ENCODE measurements around the gene UNC13A. TPM values are rescaled to one million over a fixed set of nuclear protein-coding genes. Genes with fewer than 3 reads are reported as not detected.

UNC13A gene
- polyA plus RNA-seq, 3 donors: 0.01 TPM; not detected in 2

DNA sequence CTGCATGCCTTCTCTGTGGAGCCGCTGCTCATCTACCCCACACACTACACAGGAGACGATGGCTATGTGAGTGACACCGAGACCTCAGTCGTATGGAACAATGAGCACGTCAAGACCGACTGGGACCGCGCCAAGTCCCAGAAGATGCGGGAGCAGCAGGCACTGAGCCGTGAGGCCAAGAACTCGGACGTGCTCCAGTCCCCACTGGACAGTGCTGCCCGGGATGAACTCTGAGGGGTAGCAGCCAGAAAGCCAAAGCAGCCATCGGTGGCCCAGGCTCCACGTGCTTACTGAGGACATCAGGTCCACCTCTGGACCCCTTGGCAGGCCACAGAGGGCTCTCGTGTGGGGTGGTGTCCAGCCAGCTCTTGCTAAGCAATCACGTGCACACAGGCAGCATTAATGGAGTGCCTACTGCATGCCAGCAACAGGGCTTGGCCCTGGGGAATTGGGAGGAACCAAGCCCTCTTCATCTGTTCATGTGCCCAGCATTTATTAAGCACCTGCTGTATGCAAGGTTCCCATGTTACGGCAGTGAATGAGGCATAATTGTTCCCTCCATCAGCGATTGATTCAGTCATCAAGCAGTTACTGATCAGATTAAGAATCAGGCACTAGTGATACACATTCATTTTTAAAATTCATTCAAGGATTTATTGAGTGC, 106.8 kb downstream of the UNC13A start:
- peaks cover 60 to 63% of the 10 kb centered on the region in 2 donors for H3K36me3 ChIP-seq (replicated peaks in 1 of 2; ENCODE audit: control insufficient read depth in 1 of 2, insufficient read depth in 2 of 2, low read length in 2 of 2)
- no peaks in the 10 kb centered on the region for H3K27me3 ChIP-seq (ENCODE audit: control insufficient read depth in 2 of 2, insufficient read depth in 2 of 2, low read length in 2 of 2)
- H2AFZ ChIP-seq (ENCODE audit: insufficient read depth, low read depth, low read length, poor library complexity, severe bottlenecking): no peak overlapping the region
- no peak for DNase-seq
- H3K4me1 Mint-ChIP-seq: peaks cover 11% of the 10 kb centered on the region
- H3K4me3 ChIP-seq (replicated peaks in 1 of 3; ENCODE audit: low read depth in 2 of 3, low read length in 3 of 3): no peak overlapping the region
- intact Hi-C loops (cut with micrococcal nuclease): no loop called here
- 93% methylated on average over 17 of the region's 19 CpGs for WGBS (ENCODE audit: insufficient coverage)
- H3K79me2 ChIP-seq (ENCODE audit: insufficient read depth, low read length): no peaks in the 10 kb centered on the region
- H3K9ac ChIP-seq (ENCODE audit: insufficient read depth, low read length, poor library complexity, severe bottlenecking): no peak overlapping the region
- H3K9me3 ChIP-seq (replicated peaks in 1 of 2; ENCODE audit: control insufficient read depth in 1 of 2, insufficient read depth in 1 of 2, low read length in 2 of 2): no peaks in the 10 kb centered on the region
- TF ChIP-seq, protein P1, sequence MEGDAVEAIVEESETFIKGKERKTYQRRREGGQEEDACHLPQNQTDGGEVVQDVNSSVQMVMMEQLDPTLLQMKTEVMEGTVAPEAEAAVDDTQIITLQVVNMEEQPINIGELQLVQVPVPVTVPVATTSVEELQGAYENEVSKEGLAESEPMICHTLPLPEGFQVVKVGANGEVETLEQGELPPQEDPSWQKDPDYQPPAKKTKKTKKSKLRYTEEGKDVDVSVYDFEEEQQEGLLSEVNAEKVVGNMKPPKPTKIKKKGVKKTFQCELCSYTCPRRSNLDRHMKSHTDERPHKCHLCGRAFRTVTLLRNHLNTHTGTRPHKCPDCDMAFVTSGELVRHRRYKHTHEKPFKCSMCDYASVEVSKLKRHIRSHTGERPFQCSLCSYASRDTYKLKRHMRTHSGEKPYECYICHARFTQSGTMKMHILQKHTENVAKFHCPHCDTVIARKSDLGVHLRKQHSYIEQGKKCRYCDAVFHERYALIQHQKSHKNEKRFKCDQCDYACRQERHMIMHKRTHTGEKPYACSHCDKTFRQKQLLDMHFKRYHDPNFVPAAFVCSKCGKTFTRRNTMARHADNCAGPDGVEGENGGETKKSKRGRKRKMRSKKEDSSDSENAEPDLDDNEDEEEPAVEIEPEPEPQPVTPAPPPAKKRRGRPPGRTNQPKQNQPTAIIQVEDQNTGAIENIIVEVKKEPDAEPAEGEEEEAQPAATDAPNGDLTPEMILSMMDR (IDR thresholded peaks at IDR 0.05): no peak
- peak overlapping the region in 1 of 7 donors; percentile 37 for H3K27ac Mint-ChIP-seq
- H3K27ac ChIP-seq (ENCODE audit: low read depth in 1 of 2, low read length in 2 of 2): no peak overlapping the region
- H4K20me1 ChIP-seq (ENCODE audit: insufficient read depth, low read length): peaks cover 60% of the 10 kb centered on the region
- H3K36me3 Mint-ChIP-seq: peaks cover 53 to 68% of the 10 kb centered on the region in 2 donors
- peaks cover 0 to 2% (median 0%) of the 10 kb centered on the region in 3 donors for H3K27me3 Mint-ChIP-seq (ENCODE audit: low read depth in 3 of 3)
- no peak overlapping the region for H3K4me3 Mint-ChIP-seq
- H3K9me3 Mint-ChIP-seq: peaks cover 0 to 2% (median 0%) of the 10 kb centered on the region in 7 donors
- no peak overlapping the region for H3K4me2 ChIP-seq (replicated peaks; ENCODE audit: extremely low read depth, low read length, poor library complexity, severe bottlenecking)
- H3K4me1 ChIP-seq (ENCODE audit: control insufficient read depth in 1 of 2, insufficient read depth in 2 of 2, low read length in 2 of 2): peaks cover 6 to 15% of the 10 kb centered on the region in 2 donors

- Histone ChIP-seq H3K9me3 (replicated peaks in 1 of 2; ENCODE audit: control insufficient read depth in 1 of 2, insufficient read depth in 1 of 2, low read length in 2 of 2) (no peaks in the 10 kb centered on the region), H3K4me2 (replicated peaks; ENCODE audit: extremely low read depth, low read length, poor library complexity, severe bottlenecking) (no peak overlapping the region), H3K79me2 (ENCODE audit: insufficient read depth, low read length) (peaks cover 6% of the 10 kb centered on the region), H3K9ac (ENCODE audit: insufficient read depth, low read length, poor library complexity, severe bottlenecking) (no peak overlapping the region), H3K27me3 (ENCODE audit: control insufficient read depth in 2 of 2, insufficient read depth in 2 of 2, low read length in 2 of 2) (no peaks in the 10 kb centered on the region), H4K20me1 (ENCODE audit: insufficient read depth, low read length) (peaks cover 68% of the 10 kb centered on the region), H3K27ac (ENCODE audit: low read depth in 1 of 2, low read length in 2 of 2) (peak overlapping the region in 1 of 2 donors; percentile 20), H2AFZ (ENCODE audit: insufficient read depth, low read depth, low read length, poor library complexity, severe bottlenecking) (no peak overlapping the region), H3K36me3 (replicated peaks in 1 of 2; ENCODE audit: control insufficient read depth in 1 of 2, insufficient read depth in 2 of 2, low read length in 2 of 2) (peaks cover 66 to 70% of the 10 kb centered on the region in 2 donors), H3K4me1 (ENCODE audit: control insufficient read depth in 1 of 2, insufficient read depth in 2 of 2, low read length in 2 of 2) (peaks cover 6 to 19% of the 10 kb centered on the region in 2 donors), H3K4me3 (replicated peaks in 1 of 3; ENCODE audit: low read depth in 2 of 3, low read length in 3 of 3) (no peak overlapping the region)
- H3K36me3 Mint-ChIP-seq: peaks cover 57 to 75% of the 10 kb centered on the region in 2 donors
- H3K27ac Mint-ChIP-seq: peak overlapping the region in 4 of 7 donors; percentile 25 to 82 (median 70)
- peaks cover 11% of the 10 kb centered on the region for H3K4me1 Mint-ChIP-seq
- H3K4me3 Mint-ChIP-seq: no peak overlapping the region
- DNase-seq: no peak
- H3K27me3 Mint-ChIP-seq (ENCODE audit: low read depth in 3 of 3): peaks cover 0 to 2% (median 0%) of the 10 kb centered on the region in 3 donors
- intact Hi-C loops (cut with micrococcal nuclease): no loop called here
- 89% methylated on average over 26 of the region's 28 CpGs for WGBS (ENCODE audit: insufficient coverage)
- peaks cover 0 to 2% (median 0%) of the 10 kb centered on the region in 7 donors for H3K9me3 Mint-ChIP-seq
- TF ChIP-seq, protein P1 (IDR thresholded peaks at IDR 0.05): no peak
Measured at GRCh38 chr19:17580470-17581144, 107.5 kb downstream of the UNC13A start.

Data from CD14-positive monocyte (primary cell).